BLaER1 treated with 17β-estradiol and CSF1 and Interleukin-3, amounts not matched to agents 10 nM and 100 nM (cell line): ENCODE results near the gene BTBD2.

ENCODE experiments used
- H3K27ac ChIP-seq, 11 experiments: shearing (Covaris generic); formaldehyde crosslinking; 2 replicates each; pipeline ENCODE4 v1.8.1; 2022
- H3K27me3 ChIP-seq, 11 experiments: shearing (Covaris generic); formaldehyde crosslinking; 2 replicates each; pipeline ENCODE4 v1.8.1; 2022
- H3K36me3 ChIP-seq, 11 experiments: shearing (Covaris generic); formaldehyde crosslinking; 2 replicates each; pipeline ENCODE4 v1.8.1; 2022
- H3K4me1 ChIP-seq, 10 experiments: shearing (Covaris generic); formaldehyde crosslinking; 2 replicates each; pipeline ENCODE4 v1.8.1; 2022
- H3K4me2 ChIP-seq, 11 experiments: shearing (Covaris generic); formaldehyde crosslinking; 2 replicates each; pipeline ENCODE4 v1.8.1; 2022
- H3K4me3 ChIP-seq, 10 experiments: shearing (Covaris generic); formaldehyde crosslinking; 2 replicates each; pipeline ENCODE4 v1.8.1; 2022
- H3K9ac ChIP-seq, 11 experiments: shearing (Covaris generic); formaldehyde crosslinking; 2 replicates each; pipeline ENCODE4 v1.8.1; 2022
- H3K9me3 ChIP-seq, 11 experiments: shearing (Covaris generic); formaldehyde crosslinking; replicated peaks in 1 of 11; 2 replicates each; pipeline ENCODE4 v1.8.1; 2022
- H4K20me1 ChIP-seq, 11 experiments: shearing (Covaris generic); formaldehyde crosslinking; 2 replicates each; pipeline ENCODE4 v1.8.1; 2022
- Cebpa-rat ChIP-seq, 11 experiments: shearing (Covaris generic); IDR thresholded peaks; 2 replicates each; pipeline ENCODE4 v1.8.1; 2022

BTBD2 gene

DNA sequence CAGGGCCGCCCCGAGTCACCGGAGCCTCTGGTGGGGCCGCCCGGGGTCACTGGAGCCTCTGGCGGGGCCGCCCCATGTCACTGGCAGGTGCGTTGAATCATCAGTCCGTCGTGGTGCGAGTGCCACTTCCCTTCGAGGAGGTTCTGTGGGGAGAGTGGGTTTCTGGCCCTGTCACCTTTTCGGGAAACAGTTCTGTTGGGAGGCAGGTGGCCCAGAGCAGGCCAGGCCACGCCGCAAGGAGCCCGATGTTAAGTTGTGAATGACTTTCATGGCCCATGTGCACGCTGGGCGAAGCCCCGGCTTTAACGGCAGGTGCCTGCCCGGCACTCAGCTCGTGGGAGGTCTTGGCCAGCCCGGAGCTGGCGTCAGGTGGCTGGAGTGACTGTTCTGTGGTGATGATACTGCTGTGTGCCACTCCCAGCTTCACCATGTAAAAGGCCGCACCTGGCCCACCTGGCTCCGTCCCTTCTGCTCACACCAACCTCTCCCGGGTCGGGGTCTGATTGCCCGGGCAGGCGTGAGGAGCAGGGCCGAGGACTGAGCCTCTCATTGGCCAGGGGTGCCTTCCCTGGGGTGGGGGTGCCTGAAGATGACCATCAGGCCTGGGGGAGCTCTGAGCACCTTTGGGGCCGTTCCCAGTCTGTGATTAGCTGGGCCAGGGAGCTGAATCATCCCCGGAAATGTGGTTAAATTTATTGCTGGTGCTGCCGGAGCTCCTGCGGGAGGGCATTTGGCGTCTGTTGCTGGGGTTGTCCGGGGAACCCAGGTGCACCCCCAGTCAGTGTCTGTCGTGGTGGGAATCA lies 45.3 kb downstream of the BTBD2 start:
- H3K4me3 ChIP-seq, result no peak overlapping the region
- no peak overlapping the region for H3K4me2 ChIP-seq
- H3K9ac ChIP-seq, result no peak overlapping the region
- no peak overlapping the region for H3K27ac ChIP-seq
- H3K27me3 ChIP-seq, result no peaks in the 10 kb centered on the region
- peaks cover 89 to 99% (median 95%) of the 10 kb centered on the region in 11 experiments for H4K20me1 ChIP-seq
- H3K4me1 ChIP-seq, result peaks cover 16 to 30% (median 22%) of the 10 kb centered on the region in 10 experiments
- peaks cover 37 to 76% (median 46%) of the 10 kb centered on the region in 11 experiments for H3K36me3 ChIP-seq
- no peaks in the 10 kb centered on the region for H3K9me3 ChIP-seq
- TF ChIP-seq Cebpa-rat (IDR thresholded peaks at IDR 0.05), result no peak

- H3K27me3 ChIP-seq, result no peaks in the 10 kb centered on the region
- H3K4me1 ChIP-seq, result peaks cover 16 to 36% (median 27%) of the 10 kb centered on the region in 10 experiments
- H3K36me3 ChIP-seq, result peaks cover 29 to 72% (median 39%) of the 10 kb centered on the region in 11 experiments; a peak in 21 of 22 replicates
- H4K20me1 ChIP-seq, result peaks cover 84 to 99% (median 95%) of the 10 kb centered on the region in 11 experiments
- H3K9ac ChIP-seq, result no peak overlapping the region
- H3K9me3 ChIP-seq, result no peaks in the 10 kb centered on the region
- TF ChIP-seq Cebpa-rat (IDR thresholded peaks at IDR 0.05), result no peak
- H3K27ac ChIP-seq, result no peak overlapping the region
- no peak overlapping the region for H3K4me2 ChIP-seq
- no peak overlapping the region for H3K4me3 ChIP-seq
Observed at GRCh38 chr19:1969176-1970002, 46.1 kb downstream of the BTBD2 start.

DNA sequence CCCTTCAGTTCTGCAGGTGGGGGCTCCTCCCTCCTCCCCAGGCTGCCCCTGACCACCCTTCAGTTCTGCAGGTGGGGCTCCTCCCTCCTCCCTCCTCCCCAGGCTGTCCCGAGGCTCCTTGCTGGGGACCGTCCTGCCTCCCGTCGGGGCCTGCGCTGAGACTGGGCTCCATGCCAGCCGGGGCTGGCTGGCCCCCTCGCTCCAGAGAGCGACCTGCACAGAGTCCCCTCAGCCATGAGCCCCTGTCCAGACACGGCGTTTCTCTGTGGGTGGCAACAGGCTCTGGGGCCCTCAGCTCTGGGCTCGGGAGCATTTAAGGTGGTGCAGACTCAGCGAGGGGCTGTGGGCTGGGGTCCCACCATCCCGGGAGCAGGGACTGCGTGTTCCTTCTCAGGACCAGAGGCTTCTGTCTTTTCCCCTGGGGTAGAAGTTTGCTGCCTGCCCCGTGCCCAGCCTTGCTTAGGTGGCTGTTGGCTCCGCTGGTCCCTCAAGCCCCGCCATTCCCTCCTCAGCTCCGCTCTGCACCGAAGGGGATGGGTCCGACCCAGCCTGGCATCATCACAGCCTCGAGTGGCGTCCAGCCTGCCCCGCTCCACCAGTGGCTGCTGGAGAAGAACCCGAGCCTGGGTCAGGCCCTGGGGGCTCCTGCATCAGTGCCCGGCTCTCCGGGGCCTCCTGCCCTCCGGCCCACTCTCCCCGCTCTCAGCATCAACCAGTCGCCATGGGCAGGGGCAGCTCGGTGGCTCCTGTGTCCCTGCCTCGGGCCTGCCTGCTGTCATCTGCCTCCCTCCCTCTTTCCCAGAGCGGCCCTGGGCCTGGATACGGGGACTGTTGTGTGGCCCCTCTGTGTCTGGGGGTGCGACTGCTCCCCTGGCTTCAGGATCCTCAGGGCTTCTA lies 47.0 kb downstream of the BTBD2 start:
- H3K4me2 ChIP-seq, result no peak overlapping the region
- no peaks in the 10 kb centered on the region for H3K9me3 ChIP-seq
- peaks cover 23 to 70% (median 39%) of the 10 kb centered on the region in 11 experiments; a peak in 21 of 22 replicates for H3K36me3 ChIP-seq
- 0 out of 22 replicates have a peak overlapping the region, but pooled peaks of 1 of the 11 experiments have one; percentile 6 for H3K9ac ChIP-seq
- no peak overlapping the region for H3K27ac ChIP-seq
- peaks cover 82 to 99% (median 92%) of the 10 kb centered on the region in 11 experiments for H4K20me1 ChIP-seq
- no peak overlapping the region for H3K4me3 ChIP-seq
- no peaks in the 10 kb centered on the region for H3K27me3 ChIP-seq
- no peak for TF ChIP-seq Cebpa-rat (IDR thresholded peaks at IDR 0.05)
- H3K4me1 ChIP-seq, result peaks cover 16 to 42% (median 32%) of the 10 kb centered on the region in 10 experiments

GRCh38 chr19:1967087-1967608 lies 48.4 kb downstream of the BTBD2 start:
- Histone ChIP-seq H3K4me1 (peaks cover 23 to 46% (median 39%) of the 10 kb centered on the region in 10 experiments), H4K20me1 (peaks cover 77 to 99% (median 92%) of the 10 kb centered on the region in 11 experiments)
- TF ChIP-seq Cebpa-rat (IDR thresholded peaks at IDR 0.05), result no peak

GRCh38 chr19:1962674-1963073 lies 52.8 kb downstream of the BTBD2 start:
- Histone ChIP-seq H3K4me2 (peak overlapping the region in 8 of 11 experiments; percentile 93 to 100 (median 98); a peak in 11 of 22 replicates), H3K9me3 (no peaks in the 10 kb centered on the region), H3K27ac (peak overlapping the region in 1 of 11 experiments; percentile 75; a peak in 1 of 22 replicates), H4K20me1 (peaks cover 78 to 95% (median 91%) of the 10 kb centered on the region in 11 experiments), H3K36me3 (peaks cover 6 to 37% (median 22%) of the 10 kb centered on the region in 11 experiments; a peak in 19 of 22 replicates), H3K4me1 (peaks cover 54 to 82% (median 73%) of the 10 kb centered on the region in 10 experiments), H3K27me3 (no peaks in the 10 kb centered on the region), H3K9ac (peak overlapping the region in 1 of 11 experiments; percentile 76; a peak in 2 of 22 replicates), H3K4me3 (no peak overlapping the region)
- TF ChIP-seq Cebpa-rat (IDR thresholded peaks at IDR 0.05), result no peak

More at GRCh38 chr19:1967087-1967608, 48.4 kb downstream of the BTBD2 start:
- H3K4me3 ChIP-seq, result peak overlapping the region in 3 of 10 experiments; percentile 21 to 37 (median 32); a peak in 3 of 20 replicates
- H3K4me2 ChIP-seq, result peak overlapping the region; percentile 52 to 93 (median 81)
- no peaks in the 10 kb centered on the region for H3K9me3 ChIP-seq
- H3K27me3 ChIP-seq, result no peaks in the 10 kb centered on the region
- H3K36me3 ChIP-seq, result peaks cover 29 to 71% (median 47%) of the 10 kb centered on the region in 11 experiments
- H3K9ac ChIP-seq, result peak overlapping the region; percentile 0 to 60 (median 29); a peak in 11 of 22 replicates
- peak overlapping the region in 5 of 11 experiments; percentile 0 to 42 (median 18); a peak in 5 of 22 replicates for H3K27ac ChIP-seq

DNA sequence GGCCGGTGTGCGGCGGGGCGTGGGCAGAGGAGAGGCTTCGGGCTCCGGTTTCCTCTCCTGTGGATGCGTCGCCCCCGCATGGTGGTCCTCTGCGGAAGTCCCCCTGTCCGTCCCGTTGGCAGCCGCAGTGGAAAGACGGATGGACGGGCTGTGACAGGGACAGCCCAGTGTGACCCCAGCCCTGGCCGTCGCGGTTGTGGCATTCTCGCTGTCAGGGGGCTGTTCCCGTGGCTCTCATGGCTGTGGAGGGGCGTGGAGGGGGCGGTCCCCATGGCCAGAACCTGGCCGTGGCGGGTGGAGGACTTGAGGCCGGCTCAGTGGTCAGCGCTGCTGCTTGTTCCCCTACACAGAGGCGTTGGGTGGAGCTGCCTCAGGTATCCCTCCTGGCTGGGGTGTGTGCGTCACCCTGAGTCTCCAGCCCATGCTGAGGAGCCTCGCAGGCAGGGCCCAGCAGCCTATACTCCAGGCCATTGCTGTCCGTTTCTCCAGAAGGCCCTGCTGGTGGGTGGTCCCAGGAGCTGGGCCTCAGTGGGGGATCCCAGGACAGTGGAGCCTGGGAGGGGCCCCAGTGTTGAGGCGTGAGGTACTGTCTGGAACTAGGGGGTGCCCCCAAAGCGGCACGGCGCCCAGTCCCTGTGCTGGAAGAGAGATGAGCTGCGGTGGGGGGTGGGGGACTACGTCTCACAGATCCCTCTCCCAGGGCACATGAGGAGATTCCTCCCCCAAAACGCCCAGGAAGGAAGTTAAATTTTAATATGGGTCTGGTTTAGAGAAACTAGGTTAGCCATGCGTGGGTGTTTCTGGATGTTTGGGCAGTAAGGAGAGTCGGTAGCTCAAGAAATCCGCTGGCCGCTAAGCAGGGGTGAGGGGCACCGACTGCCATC lies 54.3 kb downstream of the BTBD2 start:
- Histone ChIP-seq H3K27ac (peak overlapping the region; percentile 12 to 75 (median 61); a peak in 20 of 22 replicates), H3K9ac (peak overlapping the region; percentile 49 to 76 (median 69)), H3K4me2 (peak overlapping the region; percentile 93 to 100 (median 97)), H3K9me3 (no peaks in the 10 kb centered on the region), H4K20me1 (peaks cover 79 to 95% (median 93%) of the 10 kb centered on the region in 11 experiments), H3K4me1 (peaks cover 42 to 82% (median 70%) of the 10 kb centered on the region in 10 experiments), H3K36me3 (peaks cover 6 to 42% (median 22%) of the 10 kb centered on the region in 11 experiments; a peak in 19 of 22 replicates), H3K4me3 (peak overlapping the region; percentile 20 to 60 (median 46); a peak in 19 of 20 replicates), H3K27me3 (no peaks in the 10 kb centered on the region)
- no peak for TF ChIP-seq Cebpa-rat (IDR thresholded peaks at IDR 0.05)
